Activated gamma-delta T cell (primary cell): ENCODE measurements around the gene NRN1.
"Not testable (repeated sequence)": the region's sequence is repeated elsewhere in the genome, so short reads cannot be mapped to it uniquely, and the experiment has no call there.

Source experiments
- DNase-seq: peaks from one replicate; lab custom pipeline; 2025; lab: John Stamatoyannopoulos, UW

NRN1 gene

GRCh38 chr6:5981126-5982026, 25.3 kb downstream of the NRN1 start:
- no peak for DNase-seq

- DNase-seq, result no peak
Measured at GRCh38 chr6:5979650-5980420, 26.9 kb downstream of the NRN1 start.

- no peak for DNase-seq
Measured at GRCh38 chr6:5976811-5977210, 29.9 kb downstream of the NRN1 start.

GRCh38 chr6:5968817-5969734, 37.6 kb downstream of the NRN1 start:
- no peak for DNase-seq

- DNase-seq, result not testable (repeated sequence)
Measured at GRCh38 chr6:5968036-5968435, 38.7 kb downstream of the NRN1 start.

- no peak for DNase-seq
Measured at GRCh38 chr6:5967594-5967993, 39.1 kb downstream of the NRN1 start.

- DNase-seq, result no peak
Measured at GRCh38 chr6:5962794-5963193, 43.9 kb downstream of the NRN1 start.

GRCh38 chr6:5961836-5962235, 44.9 kb downstream of the NRN1 start:
- DNase-seq, result no peak

- DNase-seq, result no peak
Measured at GRCh38 chr6:5960456-5960855, 46.3 kb downstream of the NRN1 start.

GRCh38 chr6:5958921-5959320, 47.8 kb downstream of the NRN1 start:
- no peak for DNase-seq

GRCh38 chr6:5956939-5957338, 49.8 kb downstream of the NRN1 start:
- no peak for DNase-seq

GRCh38 chr6:5950361-5950785, 56.4 kb downstream of the NRN1 start:
- DNase-seq, result no peak
